Skeletal muscle cell (primary cell): ENCODE measurements around the gene DBN1.
"Not testable (repeated sequence)": the region's sequence is repeated elsewhere in the genome, so short reads cannot be mapped to it uniquely, and the experiment has no call there.

Experiments used
- DNase-seq: peaks from one replicate; pipeline ENCODE4 v3.0.0-alpha.2; 2010; ENCODE audit warnings: low read depth
- H3K4me3 ChIP-seq: 2 replicates; pipeline ENCODE4 v1.5.1; 2011; ENCODE audit warnings: low read depth, mild to moderate bottlenecking, control low read depth, low read length, moderate library complexity

DBN1 gene

GRCh38 chr5:177492841-177493240 is 19.4 kb upstream of the DBN1 start:
- DNase-seq: no peak
- H3K4me3 ChIP-seq: no peak overlapping the region

GRCh38 chr5:177491983-177492746 is 18.7 kb upstream of the DBN1 start:
- no peak overlapping the region for H3K4me3 ChIP-seq
- DNase-seq: no peak

- no peak overlapping the region for H3K4me3 ChIP-seq
- no peak for DNase-seq
Observed at GRCh38 chr5:177491429-177491945, 18.1 kb upstream of the DBN1 start.

GRCh38 chr5:177490992-177491391 is 17.6 kb upstream of the DBN1 start:
- no peak overlapping the region for H3K4me3 ChIP-seq
- no peak for DNase-seq

GRCh38 chr5:177490311-177490991 is 17.0 kb upstream of the DBN1 start:
- DNase-seq: no peak
- H3K4me3 ChIP-seq: no peak overlapping the region

GRCh38 chr5:177489119-177489716 is 15.8 kb upstream of the DBN1 start:
- DNase-seq: no peak
- H3K4me3 ChIP-seq: no peak overlapping the region

- H3K4me3 ChIP-seq: no peak overlapping the region
- DNase-seq: no peak
Observed at GRCh38 chr5:177487975-177488374, 14.5 kb upstream of the DBN1 start.

GRCh38 chr5:177487144-177487543 is 13.7 kb upstream of the DBN1 start:
- H3K4me3 ChIP-seq: no peak overlapping the region
- DNase-seq: no peak

GRCh38 chr5:177486256-177486655 is 12.8 kb upstream of the DBN1 start:
- no peak overlapping the region for H3K4me3 ChIP-seq
- DNase-seq: no peak

GRCh38 chr5:177485753-177486152 is 12.3 kb upstream of the DBN1 start:
- not testable (repeated sequence) for H3K4me3 ChIP-seq, DNase-seq

GRCh38 chr5:177484902-177485549 is 11.6 kb upstream of the DBN1 start:
- H3K4me3 ChIP-seq: no peak overlapping the region
- DNase-seq: no peak

GRCh38 chr5:177483994-177484901 is 10.8 kb upstream of the DBN1 start:
- DNase-seq: no peak

GRCh38 chr5:177483042-177483441 is 9.6 kb upstream of the DBN1 start:
- H3K4me3 ChIP-seq: no peak overlapping the region
- DNase-seq: no peak

More at GRCh38 chr5:177483994-177484901, 10.8 kb upstream of the DBN1 start:
- H3K4me3 ChIP-seq: no peak overlapping the region

- H3K4me3 ChIP-seq: no peak overlapping the region
- no peak for DNase-seq
Observed at GRCh38 chr5:177482359-177482795, 8.9 kb upstream of the DBN1 start.

GRCh38 chr5:177479774-177480173 is 6.3 kb upstream of the DBN1 start:
- DNase-seq: no peak
- no peak overlapping the region for H3K4me3 ChIP-seq

GRCh38 chr5:177478711-177479646 is 5.5 kb upstream of the DBN1 start:
- no peak for DNase-seq
- no peak overlapping the region for H3K4me3 ChIP-seq

- DNase-seq: no peak
- no peak overlapping the region for H3K4me3 ChIP-seq
Observed at GRCh38 chr5:177477701-177478477, 4.5 kb upstream of the DBN1 start.
